ENCODE data around the gene MMP24OS. TPM values are rescaled to one million over a fixed set of nuclear protein-coding genes. Genes with fewer than 3 reads are reported as not detected.
A peak's percentile ranks its signal among the peaks of the same experiment; 100 is the strongest.
"Not testable (repeated sequence)": the region's sequence is repeated elsewhere in the genome, so short reads cannot be mapped to it uniquely, and the experiment has no call there.

MMP24OS gene
- total RNA-seq, 1 experiment from 2014 or later = 42.3 TPM

DNA sequence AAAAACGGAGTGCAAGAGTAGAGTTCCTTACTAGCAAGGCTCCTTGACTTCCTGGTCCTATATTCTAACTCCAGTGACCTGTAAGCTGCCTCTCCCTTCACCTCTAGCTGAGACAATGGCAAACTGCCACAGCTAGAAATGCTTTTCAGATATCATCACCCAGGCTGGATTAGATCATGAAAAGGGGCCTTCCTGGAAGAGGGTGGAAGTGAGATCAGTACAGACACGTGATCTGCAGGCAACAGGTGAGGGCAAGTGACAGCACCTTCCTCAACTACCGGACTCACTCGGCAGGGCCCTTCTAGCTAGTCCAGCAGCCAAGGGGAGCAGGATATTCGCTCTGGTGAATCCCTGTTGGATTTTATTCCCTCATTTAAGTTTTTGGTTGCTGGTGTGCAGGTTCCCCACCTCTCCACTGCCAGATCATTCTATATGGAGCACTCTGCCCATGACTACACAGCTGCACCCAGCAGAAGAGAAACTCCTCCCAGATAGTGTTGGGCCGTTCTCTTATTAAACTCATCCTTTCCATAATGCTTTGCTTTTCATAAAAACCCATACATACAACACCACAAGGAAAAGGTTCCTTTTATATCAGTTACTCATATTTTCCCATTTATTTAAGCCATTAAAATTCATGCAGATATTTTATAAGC lies 40.7 kb upstream of the MMP24OS start:
- BruUV-seq (replicated peaks) = no TSS peak
- H3K36me3 Mint-ChIP-seq (ENCODE audit: insufficient read depth, unreplicated experiment) = peaks cover 14% of the 10 kb centered on the region
- H3K4me3 ChIP-seq (ENCODE audit: low read depth, low read length) = no peak overlapping the region
- DNase-seq = peak in 1 of 2 experiments; percentile 72
- no peaks in the 10 kb centered on the region for H3K27me3 ChIP-seq (replicated peaks; ENCODE audit: control insufficient read depth, insufficient read depth, low read length)
- peak overlapping the region; percentile 86 for H3K27ac Mint-ChIP-seq (ENCODE audit: unreplicated experiment)
- no peaks in the 10 kb centered on the region for H3K27me3 Mint-ChIP-seq (ENCODE audit: insufficient read depth, unreplicated experiment)
- ChIA-PET CTCF (interaction anchor here (1.9 to 5.1 kb wide), 3 partner anchors 8 to 12 kb away, joined by 8 to 78 read pairs (median 11); no protein-coding TSS in a partner anchor), POLR2A (interaction anchor here (0.8 kb wide), 1 partner anchor 11 kb away, joined by 3 read pairs; no protein-coding TSS in a partner anchor)
- peaks cover 48% of the 10 kb centered on the region for H3K4me1 Mint-ChIP-seq (ENCODE audit: low read depth, unreplicated experiment)
- peaks cover 55% of the 10 kb centered on the region for H3K4me1 ChIP-seq
- H3K9me3 Mint-ChIP-seq (ENCODE audit: unreplicated experiment) = no peaks in the 10 kb centered on the region
- H3K4me3 Mint-ChIP-seq (ENCODE audit: unreplicated experiment) = no peak overlapping the region
- intact Hi-C loops (cut with micrococcal nuclease; ENCODE audit: unreplicated experiment) = loop anchor here (1.0 kb wide), 1 partner anchor 9 kb away; no protein-coding TSS in a partner anchor
- TF ChIP-seq, protein P1, sequence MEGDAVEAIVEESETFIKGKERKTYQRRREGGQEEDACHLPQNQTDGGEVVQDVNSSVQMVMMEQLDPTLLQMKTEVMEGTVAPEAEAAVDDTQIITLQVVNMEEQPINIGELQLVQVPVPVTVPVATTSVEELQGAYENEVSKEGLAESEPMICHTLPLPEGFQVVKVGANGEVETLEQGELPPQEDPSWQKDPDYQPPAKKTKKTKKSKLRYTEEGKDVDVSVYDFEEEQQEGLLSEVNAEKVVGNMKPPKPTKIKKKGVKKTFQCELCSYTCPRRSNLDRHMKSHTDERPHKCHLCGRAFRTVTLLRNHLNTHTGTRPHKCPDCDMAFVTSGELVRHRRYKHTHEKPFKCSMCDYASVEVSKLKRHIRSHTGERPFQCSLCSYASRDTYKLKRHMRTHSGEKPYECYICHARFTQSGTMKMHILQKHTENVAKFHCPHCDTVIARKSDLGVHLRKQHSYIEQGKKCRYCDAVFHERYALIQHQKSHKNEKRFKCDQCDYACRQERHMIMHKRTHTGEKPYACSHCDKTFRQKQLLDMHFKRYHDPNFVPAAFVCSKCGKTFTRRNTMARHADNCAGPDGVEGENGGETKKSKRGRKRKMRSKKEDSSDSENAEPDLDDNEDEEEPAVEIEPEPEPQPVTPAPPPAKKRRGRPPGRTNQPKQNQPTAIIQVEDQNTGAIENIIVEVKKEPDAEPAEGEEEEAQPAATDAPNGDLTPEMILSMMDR (IDR thresholded peaks at IDR 0.05; ENCODE audit: insufficient read depth in 1 of 2, low read depth in 1 of 2, low read length in 1 of 2, severe bottlenecking in 1 of 2, unreplicated experiment in 1 of 2) = no peak
- no peaks in the 10 kb centered on the region for H3K9me3 ChIP-seq
- H3K36me3 ChIP-seq (ENCODE audit: control insufficient read depth, insufficient read depth, low read length) = peaks cover under 1% of the 10 kb centered on the region; the same call in 1 of the 2 replicates

DNA sequence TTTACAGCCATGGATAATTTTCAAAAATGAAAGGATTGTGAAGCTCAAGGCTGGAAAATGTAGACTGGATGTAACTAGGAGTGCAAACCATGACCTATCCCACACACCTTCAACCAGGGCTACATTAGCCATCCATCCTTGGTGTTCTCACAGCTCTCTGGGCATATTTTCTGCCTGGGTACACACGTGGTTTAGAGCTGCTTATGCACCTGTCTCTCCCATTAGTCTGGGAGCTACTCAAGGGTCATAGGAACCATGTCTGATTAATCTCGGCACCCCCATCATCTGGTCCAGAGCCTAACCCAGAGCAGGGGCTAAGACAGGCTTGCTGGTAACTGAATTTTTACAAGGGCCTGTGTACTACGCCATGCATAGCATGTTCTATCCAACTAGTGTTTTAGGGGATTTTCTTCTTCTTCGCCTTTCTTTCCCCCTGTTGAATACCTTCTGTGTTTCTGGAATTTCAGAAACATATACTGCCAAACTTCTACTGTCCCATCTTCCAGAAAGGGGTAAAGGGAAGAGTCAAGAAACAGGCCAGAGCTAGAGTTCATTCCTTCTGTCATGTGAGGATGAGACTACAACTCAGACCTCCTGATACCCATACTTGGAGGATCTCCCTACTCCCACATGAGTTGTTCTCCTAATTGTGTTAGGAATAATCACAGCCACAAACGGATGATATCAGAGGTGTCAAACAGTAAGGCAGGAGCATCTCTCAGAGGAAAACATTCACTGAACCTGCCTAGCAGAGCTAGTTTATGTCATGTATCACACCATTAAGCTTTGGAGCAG lies 39.7 kb upstream of the MMP24OS start:
- Histone ChIP-seq H3K4me3 (ENCODE audit: low read depth, low read length) (no peak overlapping the region), H3K36me3 (ENCODE audit: control insufficient read depth, insufficient read depth, low read length) (peaks cover 1% of the 10 kb centered on the region; the same call in 1 of the 2 replicates), H3K9me3 (no peaks in the 10 kb centered on the region), H3K27me3 (replicated peaks; ENCODE audit: control insufficient read depth, insufficient read depth, low read length) (no peaks in the 10 kb centered on the region), H3K4me1 (peaks cover 56% of the 10 kb centered on the region)
- Mint-ChIP-seq H3K9me3 (ENCODE audit: unreplicated experiment) (no peaks in the 10 kb centered on the region), H3K4me1 (ENCODE audit: low read depth, unreplicated experiment) (peaks cover 52% of the 10 kb centered on the region), H3K36me3 (ENCODE audit: insufficient read depth, unreplicated experiment) (peaks cover 14% of the 10 kb centered on the region), H3K27me3 (ENCODE audit: insufficient read depth, unreplicated experiment) (no peaks in the 10 kb centered on the region), H3K4me3 (ENCODE audit: unreplicated experiment) (no peak overlapping the region), H3K27ac (ENCODE audit: unreplicated experiment) (no peak overlapping the region)
- DNase-seq = no peak
- TF ChIP-seq, protein P1 (IDR thresholded peaks at IDR 0.05; ENCODE audit: insufficient read depth in 1 of 2, low read depth in 1 of 2, low read length in 1 of 2, severe bottlenecking in 1 of 2, unreplicated experiment in 1 of 2) = no peak
- CTCF ChIA-PET = interaction anchor here (0.8 to 5.1 kb wide), 4 partner anchors 9 to 122 kb away, joined by 3 to 78 read pairs (median 10); no protein-coding TSS in a partner anchor
- POLR2A ChIA-PET = interaction anchor here (0.8 kb wide), 1 partner anchor 10 kb away, joined by 3 read pairs; no protein-coding TSS in a partner anchor
- BruUV-seq (replicated peaks) = no TSS peak
- intact Hi-C loops (cut with micrococcal nuclease; ENCODE audit: unreplicated experiment) = no loop called here

- TF ChIP-seq, protein P1 (IDR thresholded peaks at IDR 0.05; ENCODE audit: insufficient read depth in 1 of 2, low read depth in 1 of 2, low read length in 1 of 2, severe bottlenecking in 1 of 2, unreplicated experiment in 1 of 2) = no peak
- H3K4me3 Mint-ChIP-seq (ENCODE audit: unreplicated experiment) = no peak overlapping the region
- Histone ChIP-seq H3K4me3 (ENCODE audit: low read depth, low read length) (no peak overlapping the region), H3K4me1 (peaks cover 63% of the 10 kb centered on the region), H3K36me3 (ENCODE audit: control insufficient read depth, insufficient read depth, low read length) (peaks cover 1% of the 10 kb centered on the region; the same call in 1 of the 2 replicates), H3K9me3 (no peaks in the 10 kb centered on the region), H3K27me3 (replicated peaks; ENCODE audit: control insufficient read depth, insufficient read depth, low read length) (no peaks in the 10 kb centered on the region)
- H3K4me1 Mint-ChIP-seq (ENCODE audit: low read depth, unreplicated experiment) = peaks cover 62% of the 10 kb centered on the region
- no peak overlapping the region for H3K27ac Mint-ChIP-seq (ENCODE audit: unreplicated experiment)
- H3K9me3 Mint-ChIP-seq (ENCODE audit: unreplicated experiment) = no peaks in the 10 kb centered on the region
- no peaks in the 10 kb centered on the region for H3K27me3 Mint-ChIP-seq (ENCODE audit: insufficient read depth, unreplicated experiment)
- no peak for DNase-seq
- intact Hi-C loops (cut with micrococcal nuclease; ENCODE audit: unreplicated experiment) = no loop called here
- BruUV-seq (replicated peaks) = no TSS peak
- POLR2A ChIA-PET = no interaction called here
- CTCF ChIA-PET = no interaction called here
- peaks cover 15% of the 10 kb centered on the region for H3K36me3 Mint-ChIP-seq (ENCODE audit: insufficient read depth, unreplicated experiment)
Measured at GRCh38 chr20:35316086-35316485, 38.2 kb upstream of the MMP24OS start.

- POLR2A ChIA-PET; H3K9me3 Mint-ChIP-seq (ENCODE audit: unreplicated experiment); DNase-seq; BruUV-seq (replicated peaks); CTCF ChIA-PET; H3K27me3 ChIP-seq (replicated peaks; ENCODE audit: control insufficient read depth, insufficient read depth, low read length); H3K9me3 ChIP-seq; H3K4me3 Mint-ChIP-seq (ENCODE audit: unreplicated experiment); H3K36me3 ChIP-seq (ENCODE audit: control insufficient read depth, insufficient read depth, low read length); H3K27me3 Mint-ChIP-seq (ENCODE audit: insufficient read depth, unreplicated experiment); H3K4me3 ChIP-seq (ENCODE audit: low read depth, low read length); intact Hi-C loops (cut with micrococcal nuclease; ENCODE audit: unreplicated experiment): not testable (repeated sequence)
- H3K4me1 ChIP-seq = peaks cover 60% of the 10 kb centered on the region
- Mint-ChIP-seq H3K4me1 (ENCODE audit: low read depth, unreplicated experiment) (peaks cover 61% of the 10 kb centered on the region), H3K27ac (ENCODE audit: unreplicated experiment) (peak overlapping the region; percentile 24), H3K36me3 (ENCODE audit: insufficient read depth, unreplicated experiment) (peaks cover 19% of the 10 kb centered on the region)
Measured at GRCh38 chr20:35315632-35316020, 37.7 kb upstream of the MMP24OS start.
